ENCODE data around the gene LGALS3BP. TPM values are rescaled to one million over a fixed set of nuclear protein-coding genes. Genes with fewer than 3 reads are reported as not detected.
A peak's percentile ranks its signal among the peaks of the same experiment; 100 is the strongest.

LGALS3BP gene
- total and polyA plus RNA-seq, 2 of the 8 experiments (the other 6 are each of a cell fraction or from before 2014, with no cell fraction given) = 56.1 to 61.6 TPM

- Histone ChIP-seq H2AK5ac (ENCODE audit: low read depth, low read length) (no peak overlapping the region), H2AFZ (ENCODE audit: low read length) (no peak overlapping the region), H3K4me1 (replicated peaks in 1 of 4; ENCODE audit: control insufficient read depth in 3 of 4, insufficient read depth in 4 of 4, low read length in 3 of 4) (peaks cover 0 to 5% (median 4%) of the 10 kb centered on the region in 4 experiments; a peak in 4 of 7 replicates), H3K14ac (ENCODE audit: insufficient read length) (no peak overlapping the region), H3K23me2 (ENCODE audit: low read depth, low read length) (no peaks in the 10 kb centered on the region), H3K4me2 (ENCODE audit: insufficient read depth in 1 of 2, low read depth in 2 of 2, low read length in 2 of 2) (no peak overlapping the region), H3K36me3 (ENCODE audit: control insufficient read depth in 2 of 4, insufficient read depth in 4 of 4, low read length in 3 of 4) (no peaks in the 10 kb centered on the region; a peak in 2 of 8 replicates), H4K8ac (ENCODE audit: extremely low read depth, insufficient read depth, low read length) (no peak overlapping the region; the same call in 1 of the 2 replicates), H3K79me2 (ENCODE audit: control insufficient read depth in 1 of 2, insufficient read depth in 2 of 2, low read length in 2 of 2) (no peaks in the 10 kb centered on the region), H2BK120ac (replicated peaks; ENCODE audit: low read depth, low read length) (no peak overlapping the region), H3K79me1 (ENCODE audit: low read depth, low read length) (no peaks in the 10 kb centered on the region), H2BK12ac (ENCODE audit: low read depth, low read length) (peak overlapping the region; percentile 55; the same call in 1 of the 2 replicates), H3K4me3 (ENCODE audit: extremely low read depth in 1 of 4, insufficient read depth in 2 of 4, low read depth in 3 of 4, low read length in 4 of 4) (no peak overlapping the region), H2BK20ac (ENCODE audit: low read length) (no peak overlapping the region), H2BK5ac (ENCODE audit: low read depth, low read length) (0 out of 2 replicates have a peak overlapping the region, but pooled peaks have one; percentile 21), H2BK15ac (ENCODE audit: low read length) (peak overlapping the region; percentile 75; the same call in 1 of the 2 replicates), H3K18ac (ENCODE audit: extremely low read depth, low read length) (no peak overlapping the region), H3K9ac (replicated peaks in 1 of 4; ENCODE audit: extremely low read depth in 1 of 4, low read depth in 3 of 4, low read length in 3 of 4) (no peak overlapping the region), H3K9me3 (ENCODE audit: insufficient read depth in 2 of 2, low read depth in 1 of 2, low read length in 1 of 2) (no peaks in the 10 kb centered on the region), H4K5ac (ENCODE audit: insufficient read length, low read depth, low read length) (no peak overlapping the region), H3K4ac (replicated peaks; ENCODE audit: insufficient read length, low read depth, low read length) (no peak overlapping the region), H4K91ac (replicated peaks; ENCODE audit: insufficient read length, low read length) (no peak overlapping the region), H3K23ac (ENCODE audit: insufficient read length) (no peak overlapping the region), H3K56ac (replicated peaks; ENCODE audit: insufficient read length, low read depth, low read length) (no peak overlapping the region), H4K20me1 (replicated peaks in 1 of 2; ENCODE audit: control insufficient read depth in 1 of 2, insufficient read depth in 2 of 2, low read length in 2 of 2) (peaks cover 0 to 5% of the 10 kb centered on the region in 2 experiments), H3K27ac (ENCODE audit: low read depth, low read length) (no peak overlapping the region), H3K27me3 (replicated peaks in 1 of 4; ENCODE audit: control insufficient read depth in 3 of 4, extremely low read depth in 1 of 4, insufficient read depth in 3 of 4, low read length in 3 of 4) (no peaks in the 10 kb centered on the region)
- ChIA-PET CTCF (ENCODE audit: partially characterized antibody) (interaction anchor here (0.9 to 5.4 kb wide), 28 partner anchors 8 to 416 kb away, joined by 3 to 46 read pairs (median 7); partner anchors contain the start of gene LGALS3BP), POLR2A (ENCODE audit: partially characterized antibody) (interaction anchor here (1.4 to 2.4 kb wide), 3 partner anchors 12 to 107 kb away, joined by 3 to 6 read pairs (median 5); no protein-coding TSS in a partner anchor)
- FAIRE-seq = no peak
- DNase-seq (ENCODE audit: low read depth in 1 of 2, low spot score in 2 of 2) = no peak
- TF ChIP-seq CTCF (IDR thresholded peaks at IDR 0.05; ENCODE audit: control extremely low read depth in 1 of 3, insufficient read depth in 1 of 3, low read depth in 1 of 3, low read length in 3 of 3) = peak in 2 of 3 experiments; percentile 7 to 11; a peak in 2 of 4 replicates
- TF ChIP-seq TAF1 (IDR thresholded peaks at IDR 0.05; ENCODE audit: low read depth, low read length) = no peak
- 85% methylated on average over 10 of the region's 15 CpGs; no CpG with 5 or more reads in 1 of the 2 experiments for WGBS, 2 experiments (ENCODE audit: extremely low coverage in 1 of 2, insufficient coverage in 1 of 2, insufficient read length in 1 of 2, insufficient replicate concordance in 2 of 2, low coverage in 1 of 2, low lambda C conversion rate in 2 of 2, missing lambda C conversion rate in 1 of 2)
Measured at GRCh38 chr17:78972507-78973105, 7.1 kb downstream of the LGALS3BP start.

Data from H1 (cell line).